Measurements from ENCODE around the gene CEP162. TPM values are rescaled to one million over a fixed set of nuclear protein-coding genes. Genes with fewer than 3 reads are reported as not detected.
A peak's percentile ranks its signal among the peaks of the same experiment; 100 is the strongest.
"Not testable (repeated sequence)": the region's sequence is repeated elsewhere in the genome, so short reads cannot be mapped to it uniquely, and the experiment has no call there.

Gene CEP162
- total RNA-seq, 1 donor from 2014 or later: 28.8 TPM

DNA sequence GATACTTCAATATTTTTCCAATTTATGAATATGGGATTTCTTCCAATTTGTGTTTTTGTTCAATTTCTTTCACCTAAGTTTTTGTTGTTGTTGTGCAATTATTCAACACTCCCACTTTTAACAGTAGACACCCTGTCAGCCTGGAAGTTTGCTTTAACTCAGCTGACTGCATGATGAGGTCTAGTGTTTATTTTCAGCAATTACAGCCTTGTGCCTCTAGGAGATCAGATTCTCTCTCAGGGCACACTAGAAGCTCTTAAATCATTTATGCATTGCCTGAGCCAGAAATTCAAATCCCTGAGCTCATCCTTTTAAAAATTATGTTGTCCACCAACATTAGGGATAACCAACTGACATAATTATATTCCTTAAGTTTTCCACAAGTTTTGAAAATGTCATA is 108.2 kb downstream of the CEP162 start:
- no peak overlapping the region for H3K4me2 ChIP-seq
- Mint-ChIP-seq H3K27ac (no peak overlapping the region), H3K9me3 (peaks cover 8% of the 10 kb centered on the region), H3K4me1 (no peaks in the 10 kb centered on the region), H3K4me3 (no peak overlapping the region), H3K36me3 (peaks cover 12% of the 10 kb centered on the region), H3K27me3 (ENCODE audit: insufficient read depth, low read depth) (peaks cover 5% of the 10 kb centered on the region)
- no peaks in the 10 kb centered on the region for H3K79me2 ChIP-seq (ENCODE audit: low read depth)
- H3K9ac ChIP-seq: no peak overlapping the region
- no peaks in the 10 kb centered on the region for H3K27me3 ChIP-seq
- no peaks in the 10 kb centered on the region for H3K4me1 ChIP-seq
- no peaks in the 10 kb centered on the region for H3K9me3 ChIP-seq (ENCODE audit: low read depth)
- H3F3A ChIP-seq (ENCODE audit: low read depth): no peaks in the 10 kb centered on the region
- H3K4me3 ChIP-seq: no peak overlapping the region
- no peak for TF ChIP-seq EZH2phosphoT487 (IDR thresholded peaks at IDR 0.05)
- TF ChIP-seq, protein P1, sequence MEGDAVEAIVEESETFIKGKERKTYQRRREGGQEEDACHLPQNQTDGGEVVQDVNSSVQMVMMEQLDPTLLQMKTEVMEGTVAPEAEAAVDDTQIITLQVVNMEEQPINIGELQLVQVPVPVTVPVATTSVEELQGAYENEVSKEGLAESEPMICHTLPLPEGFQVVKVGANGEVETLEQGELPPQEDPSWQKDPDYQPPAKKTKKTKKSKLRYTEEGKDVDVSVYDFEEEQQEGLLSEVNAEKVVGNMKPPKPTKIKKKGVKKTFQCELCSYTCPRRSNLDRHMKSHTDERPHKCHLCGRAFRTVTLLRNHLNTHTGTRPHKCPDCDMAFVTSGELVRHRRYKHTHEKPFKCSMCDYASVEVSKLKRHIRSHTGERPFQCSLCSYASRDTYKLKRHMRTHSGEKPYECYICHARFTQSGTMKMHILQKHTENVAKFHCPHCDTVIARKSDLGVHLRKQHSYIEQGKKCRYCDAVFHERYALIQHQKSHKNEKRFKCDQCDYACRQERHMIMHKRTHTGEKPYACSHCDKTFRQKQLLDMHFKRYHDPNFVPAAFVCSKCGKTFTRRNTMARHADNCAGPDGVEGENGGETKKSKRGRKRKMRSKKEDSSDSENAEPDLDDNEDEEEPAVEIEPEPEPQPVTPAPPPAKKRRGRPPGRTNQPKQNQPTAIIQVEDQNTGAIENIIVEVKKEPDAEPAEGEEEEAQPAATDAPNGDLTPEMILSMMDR (IDR thresholded peaks at IDR 0.05): peak; percentile 21
- no peak overlapping the region for H3K27ac ChIP-seq
- no peak for DNase-seq (ENCODE audit: low spot score)
- no peak overlapping the region for H2AFZ ChIP-seq (replicated peaks)
- no peaks in the 10 kb centered on the region for H4K20me1 ChIP-seq (ENCODE audit: low read depth)
- no peaks in the 10 kb centered on the region for H3K36me3 ChIP-seq

DNA sequence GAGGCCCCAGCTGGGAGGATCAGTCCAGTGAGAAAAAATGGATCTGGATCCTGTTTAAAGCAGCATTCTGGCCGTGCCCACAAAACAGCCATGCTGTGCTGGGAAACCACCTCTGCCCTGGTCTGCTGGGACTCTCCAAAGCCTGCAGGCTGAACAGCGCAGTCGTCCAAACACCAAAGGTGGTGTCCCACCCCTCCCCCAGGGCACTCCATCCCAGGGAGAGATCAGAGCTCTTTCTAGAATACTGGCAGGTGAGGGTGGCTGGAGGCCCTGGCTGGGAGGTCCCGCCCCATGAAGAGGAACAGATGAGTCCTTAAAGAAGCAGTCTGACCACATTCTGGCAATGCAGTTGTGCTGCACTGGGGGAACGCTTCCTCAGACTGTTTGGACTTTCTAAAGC is 109.3 kb downstream of the CEP162 start:
- no peak overlapping the region for H3K4me3 Mint-ChIP-seq
- Histone ChIP-seq H3K36me3 (no peaks in the 10 kb centered on the region), H3K27me3 (no peaks in the 10 kb centered on the region), H3K9ac (no peak overlapping the region), H3K4me2 (no peak overlapping the region), H3K9me3 (ENCODE audit: low read depth) (no peaks in the 10 kb centered on the region), H3K79me2 (ENCODE audit: low read depth) (no peaks in the 10 kb centered on the region), H4K20me1 (ENCODE audit: low read depth) (no peaks in the 10 kb centered on the region), H3K4me3 (no peak overlapping the region), H2AFZ (replicated peaks) (no peak overlapping the region), H3K27ac (no peak overlapping the region), H3F3A (ENCODE audit: low read depth) (no peaks in the 10 kb centered on the region), H3K4me1 (no peaks in the 10 kb centered on the region)
- peaks cover 8% of the 10 kb centered on the region for H3K9me3 Mint-ChIP-seq
- DNase-seq (ENCODE audit: low spot score): no peak
- TF ChIP-seq EZH2phosphoT487 (IDR thresholded peaks at IDR 0.05): no peak
- TF ChIP-seq, protein P1 (IDR thresholded peaks at IDR 0.05): no peak
- TF ChIP-seq EZH2 (IDR thresholded peaks at IDR 0.05): no peak
- peaks cover 5% of the 10 kb centered on the region for H3K36me3 Mint-ChIP-seq
- peaks cover 5% of the 10 kb centered on the region for H3K27me3 Mint-ChIP-seq (ENCODE audit: insufficient read depth, low read depth)
- no peak overlapping the region for H3K27ac Mint-ChIP-seq
- H3K4me1 Mint-ChIP-seq: no peaks in the 10 kb centered on the region

DNA sequence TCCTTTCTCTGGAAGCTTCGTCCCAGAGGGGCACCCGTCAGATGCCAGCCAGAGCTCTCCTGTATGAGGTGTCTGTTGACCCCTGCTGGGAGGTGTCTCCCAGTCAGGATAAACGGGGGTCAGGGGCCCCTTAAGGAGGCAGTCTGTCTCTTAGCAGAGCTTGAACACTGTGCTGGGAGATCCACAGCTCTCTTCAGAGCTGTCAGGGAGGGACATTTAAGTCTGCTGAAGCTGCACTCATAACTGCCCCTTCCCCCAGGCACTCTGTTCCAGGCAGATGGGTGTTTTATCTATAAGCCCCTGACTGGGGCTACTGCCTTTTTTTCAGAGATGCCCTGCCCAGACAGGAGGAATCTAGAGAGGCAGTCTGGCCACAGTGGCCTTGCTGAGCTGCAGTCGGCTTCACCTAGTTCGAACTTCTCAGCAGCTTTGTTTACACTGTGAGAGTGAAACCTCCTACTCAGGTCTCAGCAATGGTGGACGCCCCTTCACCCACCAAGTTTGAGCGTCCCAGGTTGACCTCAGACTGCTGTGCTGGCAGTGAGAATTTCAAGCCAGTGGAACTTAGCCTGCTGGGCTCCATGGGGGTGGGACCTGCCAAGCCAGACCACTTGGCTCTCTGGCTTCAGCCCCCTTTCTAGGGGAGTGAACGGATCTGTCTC is 112.4 kb downstream of the CEP162 start:
- not testable (repeated sequence) for H3K9ac ChIP-seq; H3K27ac Mint-ChIP-seq; H3K4me1 ChIP-seq; DNase-seq (ENCODE audit: low spot score); H3K27me3 Mint-ChIP-seq (ENCODE audit: insufficient read depth, low read depth); H3K36me3 Mint-ChIP-seq; H3K36me3 ChIP-seq; H3K4me1 Mint-ChIP-seq; H3K9me3 Mint-ChIP-seq; H3K27me3 ChIP-seq; H4K20me1 ChIP-seq (ENCODE audit: low read depth); H3K4me2 ChIP-seq; H3F3A ChIP-seq (ENCODE audit: low read depth); H3K27ac ChIP-seq; H3K79me2 ChIP-seq (ENCODE audit: low read depth); H3K4me3 Mint-ChIP-seq; H2AFZ ChIP-seq (replicated peaks); H3K4me3 ChIP-seq; H3K9me3 ChIP-seq (ENCODE audit: low read depth)

DNA sequence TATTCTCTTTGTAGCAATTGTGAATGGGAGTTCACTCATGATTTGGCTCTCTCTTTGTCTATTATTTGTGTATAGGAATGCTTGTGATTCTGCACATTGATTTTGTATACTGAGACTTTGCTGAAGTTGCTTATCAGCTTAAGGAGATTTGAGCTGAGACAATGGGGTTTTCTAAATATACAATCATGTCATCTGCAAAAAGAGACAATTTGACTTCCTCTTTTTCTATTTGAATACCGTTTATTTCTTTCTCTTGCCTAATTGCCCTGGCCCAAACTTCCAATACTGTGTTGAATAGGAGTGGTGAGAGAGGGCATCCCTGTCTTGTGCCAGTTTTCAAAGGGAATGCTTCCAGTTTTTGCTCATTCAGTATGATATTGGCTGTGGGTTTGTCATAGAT is 116.1 kb downstream of the CEP162 start:
- H3F3A ChIP-seq (ENCODE audit: low read depth); H3K27ac Mint-ChIP-seq; H3K79me2 ChIP-seq (ENCODE audit: low read depth); H2AFZ ChIP-seq (replicated peaks); H3K4me3 Mint-ChIP-seq; H3K4me3 ChIP-seq; H3K27ac ChIP-seq; H3K27me3 Mint-ChIP-seq (ENCODE audit: insufficient read depth, low read depth); H3K9ac ChIP-seq; H3K9me3 Mint-ChIP-seq; H3K36me3 ChIP-seq; H3K4me1 Mint-ChIP-seq; H3K4me2 ChIP-seq; H4K20me1 ChIP-seq (ENCODE audit: low read depth); H3K4me1 ChIP-seq; DNase-seq (ENCODE audit: low spot score); H3K36me3 Mint-ChIP-seq; H3K27me3 ChIP-seq; H3K9me3 ChIP-seq (ENCODE audit: low read depth): not testable (repeated sequence)

Data from neural progenitor cell (in vitro differentiated cells).